NCI-H774 (cell line): ENCODE data around the gene EMC10.
"Not testable (repeated sequence)": the region's sequence is repeated elsewhere in the genome, so short reads cannot be mapped to it uniquely, and the experiment has no call there.

Experiments
- DNase-seq: peaks from one replicate; lab custom pipeline; 2025; lab: John Stamatoyannopoulos, UW

EMC10 gene

DNA sequence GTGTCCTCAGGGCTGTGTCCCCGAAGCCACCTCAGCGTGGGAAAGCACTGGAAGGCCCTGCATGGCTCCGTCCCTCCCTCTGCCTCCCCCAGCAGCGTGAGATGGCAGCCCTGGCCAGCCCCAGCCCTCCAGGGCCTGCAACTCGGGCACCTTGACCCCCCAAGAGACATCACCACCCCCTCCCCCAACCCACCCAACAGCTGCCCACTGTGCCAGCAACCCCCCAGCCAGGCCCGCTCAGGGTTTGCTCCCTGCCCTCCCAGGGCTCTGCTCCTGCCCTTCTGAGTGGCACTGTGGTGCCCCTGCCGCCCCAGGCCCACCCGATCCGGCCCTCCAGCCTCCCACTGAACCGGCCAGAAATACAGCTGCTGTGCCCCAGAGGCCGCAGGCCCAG lies 38.9 kb downstream of the EMC10 start:
- no peak for DNase-seq

DNA sequence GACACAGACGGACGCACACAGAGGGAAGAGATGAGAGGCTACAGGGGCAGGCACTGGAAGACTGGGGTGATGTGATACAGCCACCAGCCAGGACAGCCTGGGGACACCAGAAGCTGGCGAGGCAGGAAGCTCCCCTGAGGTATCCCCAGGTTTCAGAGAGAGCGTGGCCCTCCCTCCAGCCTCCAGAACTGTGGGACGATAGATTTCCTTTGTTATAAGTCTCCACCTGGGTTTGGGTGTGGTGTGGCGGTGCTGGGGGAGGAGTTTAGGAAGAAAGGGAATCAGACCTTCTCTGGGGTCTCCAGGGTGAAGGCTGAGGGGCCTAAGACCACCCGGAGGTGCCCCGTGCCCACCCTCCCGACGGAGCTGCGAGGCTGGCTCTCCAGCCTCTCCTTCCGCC lies 40.1 kb downstream of the EMC10 start:
- DNase-seq, result no peak

DNA sequence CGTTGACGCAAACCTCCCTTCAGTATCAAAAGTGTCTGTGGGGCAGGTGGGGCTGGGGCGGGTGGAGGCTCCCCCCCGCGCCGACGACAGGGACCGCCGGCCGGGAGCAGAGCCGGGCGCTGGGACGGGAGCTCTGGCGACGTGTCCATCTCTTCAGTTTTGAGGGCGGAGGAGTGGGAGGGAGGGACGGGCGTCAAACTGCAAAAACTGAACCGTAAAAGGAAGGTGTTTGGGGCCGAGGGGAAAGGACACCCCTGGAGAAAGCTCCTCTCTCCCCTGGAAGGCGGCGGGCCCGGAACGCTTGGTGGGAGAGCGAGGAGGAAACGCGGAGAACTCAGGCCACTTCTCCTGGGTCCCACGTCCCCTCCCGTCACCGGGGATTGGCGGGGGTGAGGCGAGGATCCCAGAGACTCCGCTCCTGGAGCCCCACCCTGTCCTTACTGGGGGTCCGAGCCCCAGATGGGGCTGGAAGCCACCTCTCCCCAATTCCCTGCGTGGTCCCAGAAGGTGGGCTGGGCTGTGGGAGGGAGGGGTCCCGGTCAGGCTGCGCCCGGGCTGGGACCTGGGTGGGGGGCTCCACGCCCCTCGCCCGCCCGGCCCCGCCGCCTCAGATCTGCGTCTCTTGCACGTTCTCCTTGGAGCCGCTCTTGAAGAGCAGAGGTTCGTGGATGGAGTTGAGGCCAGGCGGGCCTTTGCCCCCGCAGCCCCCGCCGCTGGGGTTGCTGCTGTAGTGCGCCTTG lies 40.8 kb downstream of the EMC10 start:
- no peak for DNase-seq

DNA sequence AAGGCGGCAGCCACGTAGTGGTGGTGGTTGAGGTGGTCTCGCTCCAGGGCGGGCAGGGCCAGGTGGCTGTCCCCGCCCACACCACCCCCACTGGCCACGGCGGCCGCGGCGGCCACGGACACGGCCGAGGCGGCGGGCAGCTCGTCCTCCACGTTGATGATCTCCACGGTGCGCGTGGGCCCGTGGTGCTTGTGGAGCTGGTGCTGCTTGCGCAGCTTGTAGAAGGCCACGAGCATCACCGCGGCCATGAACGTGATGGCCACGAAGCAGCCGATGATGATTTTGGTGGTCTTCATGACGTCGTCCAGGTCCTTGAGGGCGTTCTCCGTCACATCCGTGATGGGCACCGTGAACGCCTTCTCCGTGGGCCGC lies 41.4 kb downstream of the EMC10 start:
- DNase-seq, result no peak

DNA sequence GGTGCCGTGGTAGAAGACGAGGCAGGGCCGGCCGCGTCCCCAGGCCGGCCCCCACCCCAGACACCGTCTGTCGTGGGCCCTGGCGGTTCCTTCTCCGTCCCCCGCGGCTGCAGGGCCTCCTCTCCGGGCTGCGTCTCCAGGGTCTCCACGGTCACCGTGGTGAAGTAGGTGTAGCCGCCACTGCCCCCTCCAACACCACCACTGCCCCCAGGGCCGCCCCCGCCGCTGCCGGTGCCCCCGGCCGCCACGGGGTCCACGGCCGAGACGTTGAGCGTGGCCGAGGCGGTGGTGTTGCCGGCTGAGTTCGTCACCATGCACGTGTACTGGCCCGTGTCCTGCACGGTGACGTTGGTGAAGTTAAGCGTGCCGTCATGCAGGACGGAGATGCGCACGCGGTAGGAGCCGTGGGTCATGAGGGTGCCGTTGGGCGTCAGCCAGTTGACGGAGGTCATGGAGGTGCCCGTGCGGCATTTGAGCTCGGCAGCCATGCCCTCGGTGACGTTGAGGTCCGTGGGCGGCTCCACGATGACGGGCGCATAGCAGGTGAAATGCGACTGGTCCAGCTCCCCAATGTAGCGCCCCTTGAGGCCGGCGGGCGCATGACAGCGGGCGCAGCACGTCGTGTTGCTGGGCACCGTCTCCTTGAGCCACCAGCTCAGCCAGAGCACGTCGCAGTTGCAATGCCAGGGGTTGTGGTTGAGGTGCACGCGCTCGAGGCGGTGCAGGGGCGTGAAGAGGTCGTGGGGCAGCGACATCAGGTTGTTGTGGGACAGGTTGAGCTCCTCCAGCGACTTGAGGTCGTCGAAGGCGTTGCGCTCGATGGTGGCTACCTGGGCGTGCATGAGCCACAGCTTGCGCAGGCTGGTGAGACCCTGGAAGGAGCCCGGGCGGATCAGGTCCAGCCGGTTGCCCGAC lies 42.0 kb downstream of the EMC10 start:
- DNase-seq, result no peak

DNA sequence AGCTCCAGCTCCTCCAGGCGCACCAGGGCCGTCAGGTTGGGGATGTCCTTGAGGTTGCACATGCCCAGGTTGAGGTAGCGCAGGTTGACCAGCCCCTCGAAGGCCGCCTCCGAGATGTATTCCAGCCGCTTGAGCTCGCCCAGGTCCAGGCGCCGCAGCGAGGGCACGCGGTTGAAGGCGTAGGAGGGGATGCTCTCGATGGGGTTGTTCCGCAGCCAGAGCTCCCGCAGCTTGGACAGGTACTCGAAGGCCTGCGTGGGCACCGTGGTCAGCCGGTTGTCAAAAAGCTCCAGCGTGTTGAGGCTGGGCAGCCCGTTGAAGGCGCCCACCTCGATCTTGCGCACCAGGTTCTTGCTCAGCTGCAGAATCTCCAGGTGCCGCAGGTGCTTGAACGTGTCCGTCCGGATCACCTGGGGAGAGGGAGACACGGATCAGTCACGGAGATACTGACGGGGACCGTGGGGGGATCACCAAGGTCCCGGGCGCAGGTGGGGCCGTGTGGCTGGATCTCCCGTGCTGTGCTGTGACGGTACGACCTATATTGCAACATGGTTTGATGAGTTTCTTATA lies 42.8 kb downstream of the EMC10 start:
- no peak for DNase-seq

DNA sequence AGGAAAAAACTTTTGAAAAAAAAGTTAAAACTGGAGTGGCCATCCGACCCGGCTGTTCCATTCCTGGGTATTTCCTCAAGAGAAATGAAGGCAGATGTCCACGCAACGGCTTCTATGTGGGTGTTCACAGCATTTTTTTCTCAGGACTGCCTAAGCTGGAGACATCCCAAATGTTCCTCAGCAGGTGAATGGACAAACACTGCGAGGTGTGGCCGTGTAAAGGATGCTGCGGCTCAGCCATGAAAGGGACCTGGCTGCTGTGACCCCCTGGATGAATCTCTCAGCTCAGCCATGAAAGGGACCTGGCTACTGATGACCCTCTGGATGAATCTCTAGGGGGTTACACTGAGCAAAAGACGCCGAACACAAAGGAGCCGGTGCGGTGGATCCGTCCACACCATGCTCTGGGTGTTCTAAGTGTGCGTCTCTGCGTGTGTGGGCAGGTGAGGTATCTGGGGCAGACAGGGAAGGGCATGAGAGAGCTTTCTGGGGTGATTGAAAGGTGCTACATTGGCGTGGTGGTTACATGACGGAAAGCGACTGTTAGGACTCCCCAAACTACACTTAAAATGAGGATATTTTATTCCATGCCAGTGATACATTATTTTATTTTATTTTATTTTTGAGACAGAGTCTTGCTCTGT lies 44.6 kb downstream of the EMC10 start:
- no peak for DNase-seq

DNA sequence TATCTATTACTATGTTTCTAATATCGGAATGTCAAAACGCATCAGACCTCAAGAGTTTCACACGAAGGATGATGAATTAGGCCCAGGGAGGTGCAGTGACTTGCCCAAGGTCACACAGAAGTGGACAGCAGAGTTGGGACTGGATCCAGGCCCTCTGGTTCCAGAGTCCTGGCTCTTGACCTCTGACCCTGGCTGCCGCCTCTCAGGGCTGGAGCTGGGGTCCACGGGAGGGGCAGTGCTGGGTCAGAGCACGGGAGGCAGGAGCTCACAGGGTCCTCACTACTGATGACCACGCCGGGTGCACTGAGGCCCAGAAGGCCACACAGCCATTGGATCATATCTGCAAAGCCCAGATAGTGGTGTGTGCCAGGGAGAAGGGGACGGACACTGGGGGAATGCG lies 46.6 kb downstream of the EMC10 start:
- no peak for DNase-seq

DNA sequence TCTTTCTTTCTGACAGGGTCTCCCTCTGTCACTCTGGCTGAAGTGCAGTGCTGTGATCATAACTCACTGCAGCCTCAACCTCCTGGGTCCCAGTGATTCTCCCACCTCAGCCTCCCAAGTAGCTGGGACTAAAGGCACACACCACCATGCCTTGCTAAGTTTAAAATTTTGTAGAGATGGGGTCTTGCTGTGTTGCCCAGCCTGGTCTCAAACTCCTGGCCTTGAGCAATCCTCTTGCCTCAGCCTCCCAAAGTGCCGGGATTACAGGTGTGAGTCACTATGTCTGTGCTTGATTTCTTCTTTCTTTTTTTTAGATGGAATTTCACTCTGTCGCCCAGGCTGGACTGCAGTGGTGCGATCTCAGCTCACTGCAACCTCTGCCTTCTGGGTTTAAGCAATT lies 51.7 kb downstream of the EMC10 start:
- not testable (repeated sequence) for DNase-seq

DNA sequence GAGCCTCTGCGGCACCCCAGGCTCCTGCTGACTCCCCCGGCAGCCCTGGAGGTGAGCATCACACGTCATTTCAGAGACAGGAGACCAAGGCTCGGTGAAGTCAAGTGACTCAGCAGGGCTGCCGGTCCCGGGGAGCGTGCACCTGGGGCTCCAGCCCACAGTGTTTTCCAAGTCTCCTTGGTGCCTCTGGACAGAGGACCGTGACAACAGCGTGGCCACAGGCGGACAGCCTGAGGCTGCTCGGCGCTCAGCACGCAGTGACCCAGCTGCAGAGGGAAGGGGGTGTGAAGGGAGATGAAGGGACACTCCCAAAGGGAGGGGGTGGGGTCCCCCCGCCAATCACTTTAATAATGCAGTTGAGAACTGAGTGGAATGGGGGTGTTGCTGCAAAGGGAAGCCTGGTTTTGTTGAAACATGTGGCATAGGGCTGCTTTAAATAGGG lies 54.9 kb downstream of the EMC10 start:
- no peak for DNase-seq

DNA sequence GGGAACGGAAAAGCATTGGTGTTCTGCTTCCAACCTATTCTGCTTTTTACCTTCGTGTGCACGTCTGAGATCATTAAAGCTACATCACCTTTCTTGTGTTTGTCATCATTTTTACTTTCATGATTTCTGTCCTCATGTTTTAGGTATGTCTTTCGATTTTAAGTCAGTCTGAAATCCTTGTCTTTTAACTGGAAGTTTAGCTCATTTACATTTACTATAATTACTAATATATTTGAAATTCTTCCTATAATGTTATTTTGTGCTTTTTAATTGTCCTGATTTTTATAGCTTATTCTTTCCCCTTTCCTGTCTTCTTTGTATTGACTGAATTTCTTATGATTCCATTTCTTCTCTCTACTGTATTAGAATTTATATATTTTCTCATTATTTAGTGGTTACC lies 56.6 kb downstream of the EMC10 start:
- no peak for DNase-seq

DNA sequence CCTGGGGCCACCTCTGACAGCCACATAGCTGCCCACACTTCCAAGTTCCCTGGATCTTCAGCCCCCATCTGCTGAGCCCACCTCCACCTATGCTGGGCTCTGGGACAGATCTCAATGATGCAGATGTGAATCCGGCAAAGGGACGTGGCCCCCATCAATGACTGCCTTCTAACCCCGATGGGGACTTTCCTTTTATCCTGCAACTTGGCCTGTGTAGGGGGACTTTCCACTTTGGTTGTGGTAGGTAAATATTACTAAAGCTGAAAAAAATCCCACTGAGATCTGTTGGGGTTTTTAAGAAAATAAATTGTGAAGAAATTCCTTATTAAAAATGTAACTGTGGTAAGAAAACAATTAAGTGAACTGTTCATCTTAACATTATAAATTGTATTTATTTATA lies 58.2 kb downstream of the EMC10 start:
- DNase-seq, result no peak

DNA sequence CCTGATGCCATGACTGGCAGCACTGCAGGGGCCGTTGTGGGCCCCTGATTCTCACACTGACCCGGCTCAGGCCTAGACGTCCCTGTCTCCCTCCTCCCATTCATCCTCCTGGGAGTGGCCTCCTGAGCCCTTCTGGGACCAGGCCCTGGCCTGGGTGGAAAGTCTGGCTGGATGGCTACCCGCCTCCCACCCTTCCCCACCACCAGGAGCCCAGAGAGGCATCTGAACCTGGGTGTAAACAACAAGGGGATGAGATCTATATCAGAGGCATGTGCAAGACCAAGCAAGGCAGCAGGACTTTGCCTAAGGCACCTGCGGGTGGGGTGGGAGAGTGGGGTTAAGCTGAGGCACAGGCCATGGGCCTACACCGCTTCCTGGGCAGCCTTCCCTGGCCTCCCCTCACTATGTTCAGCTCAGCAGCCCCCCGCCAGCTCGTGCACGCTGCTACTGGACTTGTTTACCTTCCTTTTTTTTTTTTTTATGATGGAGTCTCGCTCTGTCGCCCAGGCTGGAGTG lies 59.4 kb downstream of the EMC10 start:
- DNase-seq, result no peak

DNA sequence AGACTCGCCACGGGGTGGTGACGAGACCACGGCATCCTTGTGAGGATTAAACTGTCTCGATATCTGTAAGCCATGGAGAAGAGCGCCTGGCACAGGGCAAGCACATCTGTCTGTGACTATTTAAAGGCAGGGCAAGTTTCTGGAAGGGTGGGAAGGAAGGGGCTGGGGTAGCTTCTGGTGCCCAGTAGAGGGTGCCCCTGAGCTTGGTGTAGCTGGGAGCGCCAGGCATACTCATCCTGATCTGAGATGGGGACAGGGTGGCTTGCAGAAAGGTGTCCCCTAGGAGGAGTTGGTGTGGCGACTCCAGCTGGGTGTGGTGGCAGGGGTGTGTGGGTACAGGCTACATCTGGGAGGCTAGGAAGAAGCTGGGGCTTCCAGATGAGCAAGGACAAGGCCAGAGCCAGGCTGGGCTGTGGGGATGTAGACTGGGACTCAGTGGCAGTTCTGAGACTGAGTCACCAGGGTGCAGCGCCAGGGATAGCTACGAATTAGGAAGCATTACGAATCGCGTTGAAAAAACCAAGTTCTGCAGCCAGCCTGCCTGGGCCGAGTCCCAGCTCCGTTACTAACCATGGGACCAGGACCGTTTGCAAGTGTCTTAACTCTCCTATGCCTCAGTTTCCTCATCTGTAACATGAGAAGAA lies 60.5 kb downstream of the EMC10 start:
- no peak for DNase-seq

DNA sequence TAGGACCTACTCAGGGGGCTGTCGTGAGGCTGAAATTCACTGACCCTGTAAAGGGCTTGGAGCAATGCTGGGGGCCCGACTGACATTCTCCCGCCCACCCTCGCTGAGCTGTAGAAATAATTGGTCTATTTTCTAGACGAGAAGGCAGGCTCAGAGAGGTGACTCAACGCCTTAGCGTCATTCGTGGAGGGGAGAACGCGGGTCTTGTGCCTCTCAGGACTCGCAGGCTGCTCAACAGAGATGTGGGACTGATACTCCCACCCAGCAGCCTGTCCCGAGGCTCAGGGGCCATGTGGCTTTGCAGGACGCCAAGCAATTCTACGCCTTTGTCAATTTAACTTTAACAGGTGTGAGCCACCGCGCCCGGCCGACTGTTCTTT lies 61.0 kb downstream of the EMC10 start:
- no peak for DNase-seq

DNA sequence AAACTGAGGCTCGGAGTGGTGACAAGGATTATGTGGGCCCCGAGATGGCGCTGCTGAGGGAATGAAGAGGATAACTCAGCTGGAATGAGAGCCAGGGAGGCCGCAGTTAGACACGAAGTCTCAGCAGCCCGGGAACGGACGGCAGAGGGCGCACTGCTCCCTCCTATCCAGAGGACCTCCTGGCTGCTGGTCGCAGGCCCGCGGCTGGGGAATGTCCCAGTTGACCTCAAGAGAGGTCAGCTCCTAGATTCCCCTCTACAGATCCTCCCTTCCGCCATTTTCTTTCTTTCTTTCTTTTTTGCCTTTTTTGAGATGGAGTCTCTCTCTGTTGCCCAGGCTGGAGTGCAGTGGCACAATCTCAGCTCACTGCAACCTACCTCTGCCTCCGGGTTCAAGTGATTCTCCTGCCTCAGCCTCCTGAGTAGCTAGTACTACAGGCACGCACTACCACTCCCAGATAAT lies 61.5 kb downstream of the EMC10 start:
- DNase-seq, result peak; percentile 40
